ENCODE data around the gene NRP1.

The NRP1 gene

DNA sequence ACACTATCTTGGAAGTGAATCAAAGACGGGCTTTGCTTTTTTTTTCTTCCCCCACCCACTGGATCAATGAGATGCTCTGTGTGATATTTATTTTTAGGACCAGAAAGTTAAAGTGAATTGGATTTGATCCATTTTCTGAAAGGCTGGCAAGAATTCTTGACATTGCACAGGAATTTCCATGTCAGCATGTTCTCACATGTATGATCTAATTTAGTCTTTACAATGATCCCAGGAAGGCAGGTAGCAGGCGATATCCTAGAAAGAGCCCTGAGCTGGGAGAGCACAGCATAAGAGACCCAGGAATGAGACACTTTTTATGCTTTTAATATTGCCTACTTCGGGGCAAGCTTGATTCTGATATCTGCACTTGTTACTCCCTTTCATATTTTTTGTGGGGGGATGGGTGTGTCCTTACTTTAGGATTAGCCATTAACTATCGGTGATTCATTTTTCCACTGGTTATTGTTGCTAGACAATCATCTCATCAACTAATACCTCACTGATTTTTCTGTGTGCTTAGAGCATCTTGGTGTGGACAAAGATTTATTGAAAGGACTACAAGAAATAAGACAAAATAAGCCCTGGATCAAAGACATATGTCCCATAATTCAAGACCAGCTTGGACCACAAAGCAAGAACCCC, 58.1 kb downstream of the NRP1 start:
- POLR2A ChIA-PET: no interaction called here
- TF ChIP-seq, protein P1, sequence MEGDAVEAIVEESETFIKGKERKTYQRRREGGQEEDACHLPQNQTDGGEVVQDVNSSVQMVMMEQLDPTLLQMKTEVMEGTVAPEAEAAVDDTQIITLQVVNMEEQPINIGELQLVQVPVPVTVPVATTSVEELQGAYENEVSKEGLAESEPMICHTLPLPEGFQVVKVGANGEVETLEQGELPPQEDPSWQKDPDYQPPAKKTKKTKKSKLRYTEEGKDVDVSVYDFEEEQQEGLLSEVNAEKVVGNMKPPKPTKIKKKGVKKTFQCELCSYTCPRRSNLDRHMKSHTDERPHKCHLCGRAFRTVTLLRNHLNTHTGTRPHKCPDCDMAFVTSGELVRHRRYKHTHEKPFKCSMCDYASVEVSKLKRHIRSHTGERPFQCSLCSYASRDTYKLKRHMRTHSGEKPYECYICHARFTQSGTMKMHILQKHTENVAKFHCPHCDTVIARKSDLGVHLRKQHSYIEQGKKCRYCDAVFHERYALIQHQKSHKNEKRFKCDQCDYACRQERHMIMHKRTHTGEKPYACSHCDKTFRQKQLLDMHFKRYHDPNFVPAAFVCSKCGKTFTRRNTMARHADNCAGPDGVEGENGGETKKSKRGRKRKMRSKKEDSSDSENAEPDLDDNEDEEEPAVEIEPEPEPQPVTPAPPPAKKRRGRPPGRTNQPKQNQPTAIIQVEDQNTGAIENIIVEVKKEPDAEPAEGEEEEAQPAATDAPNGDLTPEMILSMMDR (IDR thresholded peaks at IDR 0.05; ENCODE audit: control extremely low read depth, extremely low read depth, low read depth, missing control alignments): no peak
- CTCF ChIA-PET: no interaction called here
- no peak for DNase-seq (ENCODE audit: extremely low spot score)

DNA sequence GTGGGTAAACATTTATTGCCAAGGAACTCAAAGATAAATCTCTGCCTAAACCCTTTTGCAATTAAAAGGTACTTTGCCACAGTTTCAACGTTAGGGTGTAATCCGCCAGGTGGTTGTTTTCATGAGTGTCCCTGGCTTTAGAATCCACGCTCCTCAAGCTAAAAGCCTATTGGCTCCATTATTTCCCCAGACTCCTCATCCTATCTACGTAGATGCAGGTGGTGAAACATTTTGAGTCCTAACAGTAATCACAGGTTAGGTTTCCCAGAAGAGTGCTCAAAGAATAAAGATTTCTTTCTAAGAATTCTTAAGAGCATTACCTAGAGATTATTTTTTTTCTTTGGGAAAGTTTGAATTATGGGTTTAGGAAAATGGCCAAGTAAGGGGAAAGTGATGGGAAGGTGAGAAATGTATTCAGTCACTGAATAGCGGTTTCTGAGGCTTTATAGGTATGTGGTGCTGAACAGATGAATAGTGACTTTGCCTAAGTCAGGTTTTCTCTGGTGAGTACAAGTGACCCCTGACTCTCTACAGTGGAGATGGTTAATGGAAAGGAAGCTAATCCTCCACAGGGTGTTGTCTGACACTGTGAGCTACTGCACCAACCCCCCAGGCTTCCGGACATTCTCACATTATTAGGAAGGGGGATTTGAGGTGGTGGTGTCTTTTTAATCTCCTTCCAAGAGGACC, 60.2 kb downstream of the NRP1 start:
- TF ChIP-seq, protein P1 (IDR thresholded peaks at IDR 0.05; ENCODE audit: control extremely low read depth, extremely low read depth, low read depth, missing control alignments): no peak
- ChIA-PET CTCF (interaction anchor here (0.7 to 1.4 kb wide), 2 partner anchors 9 to 10 kb away, joined by 3 to 4 read pairs; no protein-coding TSS in a partner anchor), POLR2A (no interaction called here)
- no peak for DNase-seq (ENCODE audit: extremely low spot score)

DNA sequence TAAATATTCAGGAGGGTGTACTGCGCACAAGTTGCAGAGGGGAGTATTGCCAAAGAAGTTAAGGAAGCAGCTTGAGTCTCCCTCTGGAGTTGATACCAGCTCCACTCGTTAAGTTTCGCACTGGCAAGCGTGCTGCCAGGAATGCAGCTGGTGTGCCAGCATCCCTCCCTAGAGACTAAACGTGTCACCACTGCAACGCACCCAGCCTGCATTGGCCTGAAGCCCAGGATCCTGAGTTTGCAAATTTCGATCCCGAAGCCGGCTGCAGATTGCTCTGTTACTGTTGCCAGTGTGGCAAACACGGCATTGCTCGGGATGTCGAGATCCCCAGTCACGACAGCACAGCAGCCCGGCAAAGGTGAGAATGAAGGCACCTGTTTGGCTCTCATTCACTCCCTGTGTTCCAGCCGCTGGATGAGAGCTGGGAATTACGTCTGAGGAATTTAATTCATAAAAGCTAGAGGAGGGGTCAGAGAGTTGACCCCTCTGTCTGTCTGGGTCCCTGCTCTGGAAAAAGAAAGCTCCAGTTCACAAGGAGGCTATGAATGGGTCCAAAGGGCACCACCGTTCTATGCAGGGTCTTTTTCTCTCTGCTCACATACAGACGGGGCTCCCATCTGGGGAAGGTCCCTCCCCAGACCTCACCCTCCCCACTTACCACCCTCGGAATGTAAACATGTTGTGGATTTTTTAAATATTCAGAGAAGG, 61.0 kb downstream of the NRP1 start:
- CTCF ChIA-PET: interaction anchor here (0.7 to 1.8 kb wide), 2 partner anchors 10 to 14 kb away, joined by 3 to 6 read pairs; no protein-coding TSS in a partner anchor
- POLR2A ChIA-PET: no interaction called here
- no peak for DNase-seq (ENCODE audit: extremely low spot score)
- TF ChIP-seq, protein P1 (IDR thresholded peaks at IDR 0.05; ENCODE audit: control extremely low read depth, extremely low read depth, low read depth, missing control alignments): no peak

DNA sequence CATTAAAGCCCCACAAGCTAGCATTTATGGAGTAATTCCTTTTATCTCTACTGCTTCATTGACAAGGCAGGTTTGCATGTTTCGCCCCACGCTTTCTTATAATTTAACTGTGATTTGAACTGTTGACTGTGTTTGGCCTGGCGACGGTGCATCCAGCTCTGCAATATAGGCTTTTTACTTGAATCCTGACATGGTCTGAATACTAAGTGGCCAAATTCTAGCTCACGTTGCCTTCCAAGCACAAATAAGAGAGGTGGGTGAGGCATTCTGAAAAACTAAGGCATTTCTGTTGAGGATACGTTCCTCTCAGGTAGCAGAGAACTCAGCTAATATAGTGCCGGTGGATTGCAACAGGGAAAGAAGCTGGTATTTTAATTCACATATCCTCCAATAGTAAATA, 61.8 kb downstream of the NRP1 start:
- TF ChIP-seq, protein P1 (IDR thresholded peaks at IDR 0.05; ENCODE audit: control extremely low read depth, extremely low read depth, low read depth, missing control alignments): no peak
- ChIA-PET POLR2A (no interaction called here), CTCF (interaction anchor here (1.1 to 1.8 kb wide), 2 partner anchors 13 to 79 kb away, joined by 3 to 6 read pairs; no protein-coding TSS in a partner anchor)
- no peak for DNase-seq (ENCODE audit: extremely low spot score)

DNA sequence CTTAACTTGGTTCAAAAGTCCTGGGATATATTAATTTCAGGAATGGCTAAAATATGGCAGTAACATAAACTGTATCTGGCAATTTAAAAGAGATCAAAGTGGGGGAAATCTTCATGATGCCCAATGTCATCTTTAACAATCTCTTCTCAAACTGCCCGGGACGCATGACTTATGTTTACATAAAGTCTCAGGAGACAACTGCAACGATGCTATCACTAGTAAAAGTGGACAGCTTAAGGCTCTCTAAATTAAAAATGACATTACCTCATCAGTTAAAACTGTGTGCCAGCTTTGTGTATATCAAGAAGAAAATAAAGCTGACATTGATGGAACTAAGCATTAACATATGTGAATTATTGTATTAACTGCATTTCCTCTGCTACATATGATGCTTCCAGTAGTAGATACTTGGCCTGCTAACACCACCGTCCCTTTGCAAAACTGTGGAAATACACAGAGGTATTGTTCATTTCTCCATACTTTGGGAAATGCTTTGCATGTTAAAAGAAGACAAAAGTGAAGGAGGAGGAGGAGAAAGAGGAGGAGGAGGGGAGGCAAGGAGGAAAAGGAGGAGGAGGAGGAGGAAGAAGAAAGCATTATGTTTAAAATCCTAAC, 62.4 kb downstream of the NRP1 start:
- TF ChIP-seq, protein P1 (IDR thresholded peaks at IDR 0.05; ENCODE audit: control extremely low read depth, extremely low read depth, low read depth, missing control alignments): no peak
- CTCF ChIA-PET: interaction anchor here (1.1 to 1.8 kb wide), 3 partner anchors 11 to 79 kb away, joined by 3 to 6 read pairs (median 4); no protein-coding TSS in a partner anchor
- POLR2A ChIA-PET: no interaction called here
- no peak for DNase-seq (ENCODE audit: extremely low spot score)

DNA sequence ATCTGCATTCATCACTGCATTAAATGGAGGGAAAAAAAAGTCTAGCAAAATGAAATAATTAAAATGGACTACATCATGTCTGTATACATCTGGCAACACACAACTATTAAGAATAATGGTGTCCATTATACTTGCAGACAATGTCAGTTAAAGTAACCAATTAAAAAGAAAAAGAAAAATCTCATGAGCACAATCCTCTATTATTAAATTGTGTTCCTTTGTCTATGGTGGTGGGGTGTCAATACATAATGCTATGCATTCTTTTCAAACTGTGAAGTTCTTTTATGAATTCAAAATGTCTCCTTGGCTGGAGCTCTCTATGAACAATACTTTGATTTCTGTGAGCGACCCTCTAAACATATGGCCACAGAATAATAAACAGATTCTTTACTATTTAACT, 63.5 kb downstream of the NRP1 start:
- ChIA-PET CTCF (interaction anchor here (1.6 kb wide), 1 partner anchor 12 kb away, joined by 4 read pairs; no protein-coding TSS in a partner anchor), POLR2A (no interaction called here)
- DNase-seq (ENCODE audit: extremely low spot score): no peak
- TF ChIP-seq, protein P1 (IDR thresholded peaks at IDR 0.05; ENCODE audit: control extremely low read depth, extremely low read depth, low read depth, missing control alignments): no peak

Measured in GM10248 (cell line).